GM12874 (cell line): ENCODE data around the gene CFLAR.

Experiments used
- CTCF ChIP-seq: IDR thresholded peaks from 2 replicates; pipeline ENCODE4 v1.5.1; 2011; ENCODE audit warnings: low read depth, mild to moderate bottlenecking, control low read depth, low read length, moderate library complexity; ENCODE audit not compliant: insufficient read depth

The CFLAR gene

DNA sequence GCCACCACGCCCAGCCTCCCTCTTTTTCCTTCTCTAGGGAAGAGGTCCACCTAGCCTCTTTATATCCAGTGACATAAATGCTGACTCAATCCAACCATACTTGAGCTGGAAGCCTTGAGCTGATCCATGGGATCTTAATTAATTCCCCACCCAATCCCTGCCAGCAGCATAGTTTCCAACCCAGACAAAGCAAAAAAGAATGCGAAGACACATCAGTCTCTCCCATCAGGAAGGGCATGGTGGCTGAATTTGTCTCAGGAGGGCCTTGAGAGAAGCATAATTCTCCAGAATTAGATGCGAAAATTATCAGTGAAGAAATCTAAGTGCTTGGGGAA lies 89.5 kb downstream of the CFLAR start:
- TF ChIP-seq CTCF, result no peak

- TF ChIP-seq CTCF, result no peak
Observed at GRCh38 chr2:201208563-201209252, 92.7 kb downstream of the CFLAR start.

GRCh38 chr2:201215963-201216362 lies 100.0 kb downstream of the CFLAR start:
- no peak for TF ChIP-seq CTCF

- no peak for TF ChIP-seq CTCF
Observed at GRCh38 chr2:201216918-201217317, 101.0 kb downstream of the CFLAR start.

- TF ChIP-seq CTCF, result no peak
Observed at GRCh38 chr2:201218780-201219179, 102.8 kb downstream of the CFLAR start.

DNA sequence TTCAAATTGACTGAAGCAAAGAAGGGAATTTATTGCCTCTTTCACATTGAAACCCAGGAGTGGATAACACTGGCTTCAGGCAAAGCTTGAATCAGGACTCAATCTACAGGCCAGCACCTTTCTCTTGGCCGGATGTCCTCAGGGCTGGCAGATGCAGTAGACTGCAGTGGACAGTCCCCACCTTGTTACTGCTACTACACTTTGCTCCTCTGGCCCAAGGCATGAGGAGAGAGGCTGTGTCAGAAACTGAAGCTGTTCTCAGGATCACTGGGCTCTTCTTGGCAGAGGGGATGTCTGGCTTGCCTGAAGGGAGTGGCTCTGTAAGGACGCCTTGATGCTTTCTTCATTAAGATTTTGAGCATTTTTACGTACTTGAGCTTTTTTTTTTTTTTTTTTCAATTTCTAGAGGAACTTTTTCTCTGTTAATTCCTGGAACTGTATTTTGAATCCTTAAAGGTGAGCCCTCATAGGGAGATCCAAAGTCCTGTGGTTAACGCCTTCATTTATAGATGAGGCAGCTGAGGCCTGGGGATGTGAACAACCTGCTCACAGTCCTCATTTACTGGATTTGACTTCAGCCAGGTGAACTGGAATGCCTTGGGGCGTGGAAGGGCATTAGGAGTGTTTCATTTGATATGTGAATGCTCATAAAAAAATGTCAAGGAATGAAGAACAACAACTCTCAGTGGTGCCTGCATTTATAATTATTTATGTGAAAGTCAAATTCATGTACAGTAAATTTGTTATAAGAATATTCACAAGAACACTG lies 103.5 kb downstream of the CFLAR start:
- no peak for TF ChIP-seq CTCF

GRCh38 chr2:201220102-201220570 lies 104.2 kb downstream of the CFLAR start:
- TF ChIP-seq CTCF, result no peak
